Naive B cell (primary cell): ENCODE data around the gene NMNAT1. TPM values are rescaled to one million over a fixed set of nuclear protein-coding genes. Genes with fewer than 3 reads are reported as not detected.
"Not testable (repeated sequence)": the region's sequence is repeated elsewhere in the genome, so short reads cannot be mapped to it uniquely, and the experiment has no call there.

Source experiments
- ATAC-seq, 2 donors: fragments of 150-1000 bp; cut with Tn5 transposase; 2 replicates each; pipeline ENCODE4 v1.10.0; 2021; ENCODE audit warnings: low read depth in 2 of 2, mild to moderate bottlenecking in 2 of 2, moderate library complexity in 2 of 2
- DNase-seq: peaks from one replicate; pipeline ENCODE4 v3.0.0; 2022
- H3K27ac Mint-ChIP-seq, 6 donors: one replicate each; pipeline ENCODE4 v1.8.0; 2020 to 2022; ENCODE audit warnings: mild to moderate bottlenecking in 6 of 6, mixed read lengths in 6 of 6, moderate library complexity in 5 of 6, inconsistent platforms in 2 of 6
- H3K27me3 Mint-ChIP-seq, 3 donors: one replicate each; pipeline ENCODE4 v1.8.0; 2021 to 2022; ENCODE audit warnings: mixed read lengths in 3 of 3, mild to moderate bottlenecking in 1 of 3
- H3K36me3 Mint-ChIP-seq, 2 donors: one replicate each; pipeline ENCODE4 v1.8.0; 2020 to 2022; ENCODE audit warnings: mixed read lengths in 2 of 2, inconsistent platforms in 1 of 2, mild to moderate bottlenecking in 1 of 2
- H3K4me1 Mint-ChIP-seq, 3 donors: one replicate each; pipeline ENCODE4 v1.8.0; 2020 to 2022; ENCODE audit warnings: mixed read lengths in 3 of 3, inconsistent platforms in 1 of 3, mild to moderate bottlenecking in 1 of 3, moderate library complexity in 1 of 3
- H3K4me3 Mint-ChIP-seq, 8 donors: one replicate each; pipeline ENCODE4 v1.8.0; 2020 to 2022; ENCODE audit warnings: mild to moderate bottlenecking in 8 of 8, mixed read lengths in 8 of 8, moderate library complexity in 8 of 8, inconsistent platforms in 2 of 8
- H3K9me3 Mint-ChIP-seq, 7 donors: one replicate each; pipeline ENCODE4 v1.8.0; 2020 to 2022; ENCODE audit warnings: mixed read lengths in 7 of 7, mild to moderate bottlenecking in 5 of 7, inconsistent platforms in 2 of 7, moderate library complexity in 1 of 7
- polyA plus RNA-seq, 6 donors: library from polyadenylated mRNA; unstranded; fragments of 300-500 nt; fragmentation: Illumina TruSeq; gene quantifications; one replicate each; pipeline ENCODE4 v1.2.3, GENCODE V29; 2021; ENCODE audit warnings: low read depth in 6 of 6

Gene NMNAT1
- polyA plus RNA-seq, 6 donors from 2014 or later: 4.2 to 8.8 (median 6.8) TPM

DNA sequence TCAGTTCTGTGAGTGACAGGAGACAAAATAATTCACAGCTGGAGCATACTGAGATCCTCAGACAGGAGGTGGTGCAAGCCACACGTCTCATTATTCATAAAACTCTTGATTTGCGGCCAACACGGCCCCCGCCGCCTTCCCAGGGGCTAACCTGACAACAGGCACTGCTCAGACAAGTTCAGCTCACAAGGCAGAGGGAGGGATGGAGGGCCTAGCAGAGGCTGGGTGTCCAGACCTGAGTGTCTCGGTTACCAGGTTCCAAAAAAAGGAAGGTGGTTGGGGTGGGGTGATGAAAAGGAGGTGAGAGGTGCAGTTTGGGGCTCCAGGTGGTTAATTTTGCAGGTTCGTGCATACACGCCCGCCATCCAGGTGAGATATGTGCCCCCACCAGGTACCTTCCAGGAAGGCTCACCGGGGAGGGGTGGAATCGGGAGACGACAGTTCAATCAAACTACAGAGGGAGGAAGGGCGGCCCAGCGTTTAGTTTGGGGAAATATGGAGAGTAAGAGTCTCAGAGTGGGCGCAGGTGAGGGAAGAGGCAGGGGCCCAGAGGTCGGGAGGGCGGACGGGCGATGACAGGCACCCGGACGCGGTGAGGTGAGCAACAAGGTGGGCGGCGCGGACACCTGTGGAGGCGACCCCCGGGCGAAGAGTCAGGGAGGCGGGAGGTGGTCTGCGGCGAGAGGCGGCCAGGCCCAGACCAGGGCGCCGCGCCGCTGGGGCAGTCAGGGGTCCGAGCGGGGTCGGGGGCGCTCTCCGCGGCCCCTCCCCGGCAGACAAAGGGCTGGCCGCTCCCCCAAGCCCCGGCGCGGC is 33.8 kb upstream of the NMNAT1 start:
- no peak for ATAC-seq
- no peaks in the 10 kb centered on the region for H3K36me3 Mint-ChIP-seq
- H3K27ac Mint-ChIP-seq: peak overlapping the region; percentile 53 to 98 (median 82)
- DNase-seq: peak; percentile 17
- no peaks in the 10 kb centered on the region for H3K9me3 Mint-ChIP-seq
- H3K4me1 Mint-ChIP-seq: peaks cover 28 to 36% (median 29%) of the 10 kb centered on the region in 3 donors
- H3K4me3 Mint-ChIP-seq: peak overlapping the region; percentile 85 to 99 (median 94)
- H3K27me3 Mint-ChIP-seq: no peaks in the 10 kb centered on the region

DNA sequence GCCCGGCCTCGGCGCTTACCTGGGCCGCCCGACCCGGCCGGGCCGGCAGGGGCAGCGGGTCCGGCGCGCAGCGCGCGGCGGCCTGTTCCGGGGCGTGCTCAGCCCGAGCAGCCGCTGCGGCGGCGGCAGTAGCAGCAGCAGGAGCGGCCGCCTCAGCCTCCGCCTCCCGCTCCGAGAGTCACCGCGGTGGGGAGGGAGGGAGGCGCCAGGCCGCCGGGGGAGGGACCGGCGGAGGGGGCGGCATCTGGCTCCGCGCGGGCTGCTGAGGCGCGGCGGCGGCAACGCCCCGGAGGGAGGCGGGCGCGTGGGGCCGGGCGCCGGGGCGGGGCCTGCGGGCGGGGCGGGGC is 33.2 kb upstream of the NMNAT1 start, which contains the start of gene CTNNBIP1:
CTNNBIP1 (minus strand) TSS at position 194 of the 347 bp plus-strand sequence. CDS start 38,205 bp downstream, outside the sequence.
- H3K9me3 Mint-ChIP-seq: no peaks in the 10 kb centered on the region
- peaks cover 28 to 36% (median 29%) of the 10 kb centered on the region in 3 donors for H3K4me1 Mint-ChIP-seq
- no peaks in the 10 kb centered on the region for H3K27me3 Mint-ChIP-seq
- H3K36me3 Mint-ChIP-seq: no peaks in the 10 kb centered on the region
- peak within 1 kb of the TSS; percentile 87 to 100 (median 98) for H3K27ac Mint-ChIP-seq
- ATAC-seq: peak; percentile 72 to 74
- DNase-seq: no peak
- peak within 1 kb of the TSS; percentile 92 to 99 (median 98) for H3K4me3 Mint-ChIP-seq

DNA sequence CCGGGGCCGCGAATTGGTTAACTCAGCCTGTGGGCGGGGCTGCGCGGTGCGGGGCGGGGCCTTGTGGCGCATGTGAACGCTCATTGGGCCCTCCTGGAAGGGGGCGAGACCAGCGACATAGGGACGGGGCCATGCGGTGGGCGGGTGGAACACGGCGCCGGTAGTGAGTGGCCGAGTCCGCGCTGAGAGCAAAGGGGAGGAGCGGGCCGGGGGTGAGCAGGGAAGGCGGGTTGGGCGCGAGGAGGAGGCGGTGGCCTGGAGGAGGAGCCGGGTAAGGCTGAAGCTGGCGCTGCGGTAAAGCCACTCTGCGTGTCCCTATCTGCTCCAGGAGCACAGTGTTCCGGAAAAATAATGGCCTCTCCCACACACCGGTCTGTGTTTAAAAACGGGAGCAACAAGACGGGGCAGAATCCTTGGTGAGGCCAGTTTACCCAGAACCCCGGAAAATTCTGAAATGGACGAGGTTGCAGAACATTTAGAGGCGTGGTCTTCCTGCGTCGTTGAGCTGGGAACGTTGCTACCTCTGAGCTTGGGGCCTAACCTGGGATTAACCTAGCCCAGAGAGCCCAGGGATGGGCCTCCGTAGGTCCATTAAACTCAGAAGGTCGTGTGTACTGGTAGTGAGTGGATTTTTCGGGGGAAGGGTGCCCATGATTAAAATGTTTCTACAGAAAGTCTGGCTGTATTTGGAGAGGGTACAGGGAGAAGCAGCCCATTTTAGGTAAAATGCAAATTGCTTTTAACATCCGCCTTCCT is 32.7 kb upstream of the NMNAT1 start:
- Mint-ChIP-seq H3K36me3 (no peaks in the 10 kb centered on the region), H3K9me3 (no peaks in the 10 kb centered on the region), H3K27ac (peak overlapping the region; percentile 86 to 100 (median 98)), H3K4me3 (peak overlapping the region; percentile 92 to 98 (median 97)), H3K27me3 (no peaks in the 10 kb centered on the region), H3K4me1 (peaks cover 28 to 36% (median 29%) of the 10 kb centered on the region in 3 donors)
- DNase-seq (peak; percentile 100), ATAC-seq (peak; percentile 90 to 91)

DNA sequence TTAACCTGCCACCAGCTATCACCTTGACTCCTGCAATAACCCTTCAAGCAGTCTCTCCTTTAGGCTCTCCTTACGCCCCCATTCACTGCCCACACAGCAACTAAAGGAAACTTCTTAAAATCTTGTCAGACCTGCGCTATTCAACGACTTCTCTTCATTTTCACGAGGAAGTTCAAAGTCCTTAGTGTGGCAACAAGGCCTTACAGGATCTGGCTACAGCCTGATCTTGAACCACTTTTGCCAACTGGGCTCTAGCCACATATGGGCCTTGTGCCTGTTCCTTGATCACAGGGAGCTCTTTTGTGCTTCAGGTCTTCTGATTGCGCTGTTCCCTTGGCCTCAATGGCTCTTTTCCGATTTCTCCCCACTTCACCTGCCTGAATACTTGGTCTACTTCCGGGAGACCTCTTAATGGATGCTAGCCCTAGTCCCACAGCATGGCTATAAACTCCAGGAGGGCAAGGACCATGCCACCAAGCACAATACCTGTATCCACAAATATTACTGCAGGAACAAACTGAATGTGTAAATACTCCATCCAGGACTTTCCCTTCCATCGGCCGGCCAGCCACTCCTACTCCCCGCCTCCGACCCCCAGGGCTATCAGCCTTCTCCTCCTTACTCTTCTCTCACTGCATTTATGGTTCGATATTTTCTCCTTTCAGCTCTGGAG is 30.9 kb upstream of the NMNAT1 start:
- Mint-ChIP-seq H3K27ac (peak overlapping the region in 5 of 6 donors; percentile 9 to 88 (median 67)), H3K27me3 (no peaks in the 10 kb centered on the region), H3K4me3 (peak overlapping the region; percentile 31 to 88 (median 72)), H3K9me3 (no peaks in the 10 kb centered on the region), H3K4me1 (peaks cover 28 to 35% (median 29%) of the 10 kb centered on the region in 3 donors), H3K36me3 (no peaks in the 10 kb centered on the region)
- ATAC-seq (no peak), DNase-seq (no peak)

DNA sequence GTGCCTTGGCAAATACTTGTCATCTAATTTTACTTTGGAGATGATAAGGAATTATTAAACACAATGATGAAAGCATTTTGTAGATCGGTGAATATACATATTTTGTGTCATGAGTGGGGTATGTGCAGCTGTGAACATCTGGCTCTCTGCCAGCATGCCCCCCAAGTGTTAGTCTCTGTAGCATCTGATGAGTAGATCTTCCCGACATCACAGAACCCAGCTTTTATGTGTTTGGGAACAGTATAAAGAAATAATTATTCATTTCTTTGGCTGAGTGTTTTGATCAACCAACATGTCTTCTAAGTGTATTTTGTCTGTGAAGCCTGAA is 28.7 kb upstream of the NMNAT1 start:
- no peak overlapping the region for H3K27ac Mint-ChIP-seq
- no peaks in the 10 kb centered on the region for H3K9me3 Mint-ChIP-seq

DNA sequence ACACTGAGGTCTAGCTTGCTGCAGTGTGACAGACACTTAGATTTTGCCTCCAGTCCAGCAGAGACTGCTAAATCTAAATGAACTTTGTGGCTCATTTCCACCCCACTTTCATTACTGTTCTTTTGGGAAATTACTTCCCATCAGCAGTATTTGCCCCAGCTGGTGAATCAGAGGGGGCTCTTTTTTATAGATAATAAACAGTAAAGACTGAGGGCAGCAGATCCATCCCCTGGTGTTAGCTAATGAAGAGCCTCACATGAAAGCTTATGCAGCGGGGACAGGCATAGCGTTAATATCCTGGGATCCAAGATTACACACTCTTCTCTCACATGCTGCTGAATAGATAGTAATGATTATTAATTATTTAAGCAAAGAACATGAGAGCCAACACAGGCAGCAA is 26.8 kb upstream of the NMNAT1 start:
- no peak for DNase-seq
- Mint-ChIP-seq H3K27me3 (no peaks in the 10 kb centered on the region), H3K27ac (no peak overlapping the region), H3K36me3 (no peaks in the 10 kb centered on the region), H3K4me3 (no peak overlapping the region), H3K9me3 (no peaks in the 10 kb centered on the region), H3K4me1 (peaks cover 6 to 13% (median 9%) of the 10 kb centered on the region in 3 donors)
- no peak for ATAC-seq

More for the DNA sequence above, 28.7 kb upstream of the NMNAT1 start:
- Mint-ChIP-seq H3K4me3 (no peak overlapping the region), H3K27me3 (no peaks in the 10 kb centered on the region), H3K4me1 (peaks cover 17 to 20% (median 17%) of the 10 kb centered on the region in 3 donors), H3K36me3 (no peaks in the 10 kb centered on the region)
- no peak for ATAC-seq
- DNase-seq: no peak

DNA sequence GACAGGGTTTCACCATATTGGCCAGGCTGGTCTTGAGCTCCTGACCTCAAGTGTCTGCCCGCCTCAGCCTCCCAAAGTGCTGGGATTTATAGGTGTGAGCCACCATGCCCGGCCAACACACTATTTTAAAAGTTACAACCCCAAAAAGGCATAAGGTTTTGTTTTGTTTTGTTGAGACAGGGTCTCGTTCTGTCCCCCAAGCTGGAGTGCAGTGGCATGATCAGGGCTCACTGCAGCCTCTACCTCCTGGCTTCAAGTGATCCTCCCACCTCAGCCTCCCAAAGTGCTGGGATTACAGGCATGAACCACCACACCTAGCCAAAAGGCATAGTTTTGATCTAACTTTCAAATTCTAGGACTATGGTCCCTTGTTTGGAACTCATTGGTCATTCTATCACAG is 25.8 kb upstream of the NMNAT1 start:
- not testable (repeated sequence) for H3K9me3 Mint-ChIP-seq, DNase-seq, ATAC-seq, H3K27ac Mint-ChIP-seq, H3K27me3 Mint-ChIP-seq, H3K4me3 Mint-ChIP-seq, H3K36me3 Mint-ChIP-seq, H3K4me1 Mint-ChIP-seq

DNA sequence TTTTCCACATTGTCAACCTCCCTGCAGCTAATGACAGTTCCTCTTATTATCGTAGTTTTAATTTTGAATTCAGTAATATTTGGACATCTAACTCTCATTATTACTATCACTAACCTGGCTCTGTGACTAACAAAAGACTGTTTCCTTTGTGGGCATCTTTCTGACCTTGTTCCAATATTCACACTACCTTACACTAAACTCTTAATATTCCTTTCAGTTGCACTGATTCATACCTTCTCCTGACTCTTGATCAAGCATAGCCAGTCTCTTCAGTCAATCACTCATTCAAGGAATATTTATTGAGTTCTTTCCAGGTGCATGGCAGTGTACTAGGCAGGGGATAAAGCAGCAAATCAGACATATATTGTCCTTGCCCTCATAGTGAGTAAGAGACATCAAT is 25.4 kb upstream of the NMNAT1 start:
- Mint-ChIP-seq H3K4me1 (peaks cover 0 to 3% (median 0%) of the 10 kb centered on the region in 3 donors), H3K27me3 (no peaks in the 10 kb centered on the region), H3K36me3 (no peaks in the 10 kb centered on the region), H3K4me3 (no peak overlapping the region), H3K9me3 (no peaks in the 10 kb centered on the region), H3K27ac (no peak overlapping the region)
- DNase-seq (no peak), ATAC-seq (no peak)

DNA sequence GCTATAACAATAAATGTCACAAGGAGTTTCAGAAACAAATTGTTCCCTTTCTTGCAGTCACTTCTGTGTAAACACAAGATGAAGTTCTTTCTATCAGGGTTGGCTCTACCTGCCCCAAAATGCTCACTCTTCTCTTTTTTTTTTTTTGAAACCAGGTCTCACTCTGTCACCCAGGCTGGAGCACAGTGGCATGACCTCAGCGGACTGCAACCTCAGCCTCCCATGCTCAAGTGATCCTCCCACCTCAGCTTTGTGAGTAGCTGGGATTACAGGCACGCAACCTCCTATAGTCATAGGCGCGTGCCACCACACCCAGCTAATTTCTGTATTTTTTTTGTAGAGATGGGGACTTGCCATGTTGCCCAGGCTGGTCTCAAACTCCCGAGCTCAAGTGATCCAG is 22.7 kb upstream of the NMNAT1 start:
- Mint-ChIP-seq H3K27ac (peak overlapping the region in 1 of 6 donors; percentile 72), H3K36me3 (no peaks in the 10 kb centered on the region), H3K9me3 (no peaks in the 10 kb centered on the region), H3K4me3 (no peak overlapping the region), H3K27me3 (no peaks in the 10 kb centered on the region), H3K4me1 (peaks cover 0 to 3% (median 0%) of the 10 kb centered on the region in 3 donors)
- ATAC-seq (no peak), DNase-seq (no peak)

DNA sequence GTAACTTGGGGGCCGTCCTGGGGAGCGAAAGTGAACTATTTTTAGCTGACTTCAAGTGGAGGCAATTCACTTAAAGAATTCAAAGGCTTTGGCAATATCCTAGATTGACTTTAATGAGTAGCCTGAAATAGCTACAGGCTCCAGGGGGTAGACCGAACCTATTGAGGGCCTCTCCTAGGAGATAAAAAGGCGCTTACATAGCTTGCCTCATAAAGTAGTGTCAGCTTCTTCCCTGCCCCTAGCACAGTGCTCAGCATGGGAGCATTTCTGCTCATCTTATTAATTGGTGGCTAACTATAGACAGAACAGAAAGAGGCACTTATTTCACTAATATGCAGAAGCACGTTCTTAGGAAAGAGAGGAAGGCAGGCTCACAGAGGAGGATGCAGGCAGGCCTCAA is 20.9 kb upstream of the NMNAT1 start:
- Mint-ChIP-seq H3K9me3 (no peaks in the 10 kb centered on the region), H3K27ac (peak overlapping the region in 2 of 6 donors; percentile 15 to 32), H3K36me3 (no peaks in the 10 kb centered on the region), H3K27me3 (no peaks in the 10 kb centered on the region), H3K4me3 (no peak overlapping the region), H3K4me1 (peaks cover 0 to 10% (median 3%) of the 10 kb centered on the region in 3 donors)
- no peak for ATAC-seq
- no peak for DNase-seq

DNA sequence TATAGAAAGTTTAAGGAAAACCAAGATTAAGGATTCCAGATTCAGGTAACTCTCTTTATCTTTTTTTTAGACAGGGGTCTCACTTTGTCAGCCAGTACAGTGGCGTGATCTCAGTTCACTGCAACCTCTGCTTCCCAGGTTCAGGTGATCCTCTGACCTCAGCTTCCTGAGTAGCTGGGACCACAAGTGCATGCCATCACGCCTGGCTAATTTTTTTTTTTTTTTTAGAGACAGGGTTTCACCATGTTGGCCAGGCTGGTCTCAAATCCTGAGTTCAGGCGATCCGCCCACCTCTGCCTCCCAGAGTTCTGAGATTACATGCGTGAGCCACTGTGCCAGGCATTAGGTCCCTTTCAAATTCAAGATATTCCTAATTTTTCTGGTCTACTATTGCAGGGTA is 16.0 kb upstream of the NMNAT1 start:
- H3K36me3 Mint-ChIP-seq: peaks cover 0 to 5% of the 10 kb centered on the region in 2 donors
- no peaks in the 10 kb centered on the region for H3K27me3 Mint-ChIP-seq
- H3K9me3 Mint-ChIP-seq: no peaks in the 10 kb centered on the region
- H3K4me1 Mint-ChIP-seq: peaks cover 0 to 16% (median 0%) of the 10 kb centered on the region in 3 donors
- H3K27ac Mint-ChIP-seq: peak overlapping the region in 3 of 6 donors; percentile 11 to 70 (median 34)
- peak overlapping the region in 1 of 8 donors; percentile 68 for H3K4me3 Mint-ChIP-seq
- ATAC-seq: no peak
- DNase-seq: no peak

DNA sequence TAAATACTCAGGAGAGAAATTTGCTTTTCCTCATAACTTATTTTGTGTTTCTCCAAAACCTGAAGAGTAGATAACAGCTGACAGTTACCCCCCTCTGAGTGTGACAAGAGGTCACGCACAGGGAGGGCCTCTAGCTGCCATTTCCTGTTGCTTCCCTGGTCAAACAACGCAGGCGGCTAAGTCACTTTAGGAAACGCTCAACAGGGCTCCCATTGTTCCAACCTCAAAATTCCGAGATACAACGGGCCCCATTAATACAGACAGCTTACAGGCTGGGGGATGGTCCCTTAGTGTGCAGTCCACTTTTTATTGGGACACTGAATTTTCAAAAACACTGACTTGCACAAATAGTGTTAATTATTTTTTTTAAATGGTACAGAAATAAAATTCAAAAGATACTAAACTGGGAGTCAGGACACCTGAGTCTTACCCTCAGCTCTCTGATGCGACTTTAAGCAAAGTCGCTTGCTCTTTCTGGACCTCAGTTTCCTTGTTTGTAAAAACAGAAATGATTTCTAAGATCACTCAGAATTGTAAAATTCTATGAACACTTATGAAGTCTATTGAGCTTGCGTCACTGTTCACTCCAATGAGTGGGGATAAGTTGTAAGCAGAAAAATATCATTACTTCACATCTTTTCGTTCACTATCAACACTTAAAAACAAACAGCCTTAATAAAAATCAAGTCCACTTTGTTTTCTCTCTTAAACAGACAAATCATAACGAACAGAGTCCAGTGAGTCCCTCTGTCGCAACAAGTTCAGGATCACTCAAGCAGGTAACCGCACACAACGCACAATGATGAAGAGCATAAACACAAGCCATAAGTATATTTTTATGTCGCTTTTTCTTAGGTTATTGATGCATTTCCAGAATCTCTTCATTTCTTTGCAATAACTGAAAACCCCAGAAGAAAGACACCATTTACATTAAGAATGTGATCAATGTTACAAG is 13.6 kb upstream of the NMNAT1 start:
- Mint-ChIP-seq H3K27ac (peak overlapping the region in 2 of 6 donors; percentile 20 to 56), H3K27me3 (no peaks in the 10 kb centered on the region), H3K4me1 (peaks cover 0 to 16% (median 0%) of the 10 kb centered on the region in 3 donors), H3K4me3 (no peak overlapping the region), H3K36me3 (peaks cover 0 to 13% of the 10 kb centered on the region in 2 donors), H3K9me3 (no peaks in the 10 kb centered on the region)
- no peak for DNase-seq
- ATAC-seq: no peak
